HG02610 (cell line): ENCODE measurements around the gene TMEM82.

ENCODE experiments used
- ATAC-seq: cut with Tn5 transposase; IDR thresholded peaks from one replicate; pipeline ENCODE4 v1.9.1; 2021; ENCODE audit warnings: mild to moderate bottlenecking, moderate library complexity; ENCODE audit not compliant: unreplicated experiment

Gene TMEM82

GRCh38 chr1:15777909-15778707, 35.8 kb downstream of the TMEM82 start:
- no peak for ATAC-seq

- ATAC-seq = no peak
Measured at GRCh38 chr1:15785683-15786082, 43.4 kb downstream of the TMEM82 start.

- ATAC-seq = no peak
Measured at GRCh38 chr1:15786581-15786980, 44.3 kb downstream of the TMEM82 start.

- ATAC-seq = no peak
Measured at GRCh38 chr1:15788624-15789301, 46.5 kb downstream of the TMEM82 start.

GRCh38 chr1:15796086-15796462, 53.8 kb downstream of the TMEM82 start:
- ATAC-seq = no peak
